Measurements from ENCODE around the gene LRRC26.

DNA sequence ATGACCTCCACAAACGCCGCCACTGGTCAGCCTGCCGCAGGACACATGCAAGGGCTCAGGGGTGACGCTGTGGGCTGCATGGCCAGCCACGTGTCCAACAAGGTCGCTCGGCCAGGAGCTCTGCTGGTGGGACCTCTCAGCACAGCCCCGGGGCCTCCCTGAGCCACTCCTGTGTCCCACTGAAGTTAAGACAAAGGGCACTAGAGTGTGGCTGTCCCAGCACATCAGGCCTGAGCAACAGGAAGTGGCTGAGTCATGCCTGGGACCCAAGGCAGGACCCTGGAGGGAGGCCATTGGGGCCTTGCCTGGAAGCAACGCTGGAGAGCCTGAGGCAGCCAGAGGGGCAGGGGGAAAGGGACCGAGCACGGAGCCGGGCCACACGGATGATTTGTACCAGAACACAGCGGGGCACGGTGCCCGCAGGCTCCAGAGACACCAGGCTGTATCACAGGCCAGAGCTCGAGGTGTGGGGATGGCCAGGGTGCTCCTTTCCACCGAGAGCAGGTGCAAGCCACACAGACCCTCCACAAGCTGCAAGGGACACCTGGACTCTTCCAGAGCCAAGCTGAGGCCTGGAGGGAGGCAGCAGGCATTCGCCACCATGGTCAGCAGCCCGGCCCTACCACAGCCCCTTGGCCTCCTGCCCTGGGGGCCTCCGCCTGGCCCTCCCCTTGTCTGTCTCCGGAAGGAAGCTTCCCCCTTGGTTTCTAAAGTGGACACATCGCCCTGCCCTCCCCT lies 8.5 kb upstream of the LRRC26 start:
- TF ChIP-seq POLR2A (IDR thresholded peaks at IDR 0.05; ENCODE audit: low read depth, low read length) (no peak), POLR2AphosphoS5 (IDR thresholded peaks at IDR 0.05; ENCODE audit: low read depth, low read length) (no peak)
